OCI-LY7 (cell line): ENCODE measurements around the gene PCYT2. TPM values are rescaled to one million over a fixed set of nuclear protein-coding genes. Genes with fewer than 3 reads are reported as not detected.

Experiments
- BruUV-seq: library from RNA; stranded (reverse); fragments of 400-500 nt; replicated peaks from 2 replicates; lab custom pipeline; 2021; lab: Mats Ljungman, UMichigan
- CTCF ChIA-PET: fragments of 300-600 bp; sonication (Branson Sonifier 250); formaldehyde crosslinking; loops from one replicate; lab custom pipeline; 2022; ENCODE audit warnings: antibody characterized with exemption; ENCODE audit not compliant: unreplicated experiment; lab: Charles Lee
- POLR2A ChIA-PET: fragments of 300-600 bp; sonication (Branson Sonifier 250); formaldehyde crosslinking; loops from one replicate; lab custom pipeline; 2022; ENCODE audit warnings: antibody characterized with exemption; lab: Charles Lee
- DNase-seq: peaks from one replicate; pipeline ENCODE4 v3.0.0-alpha.2; 2015; ENCODE audit warnings: low spot score
- H2AFZ ChIP-seq: fragments of 200-600 bp; sonication (generic), shearing (Covaris generic); 2 replicates; pipeline ENCODE4 v1.6.1; 2014; ENCODE audit warnings: mild to moderate bottlenecking, antibody characterized with exemption, low read length, moderate library complexity
- H3K27ac ChIP-seq: fragments of 200-600 bp; sonication (generic); 2 replicates; pipeline ENCODE4 v1.5.1; 2014; ENCODE audit warnings: mixed run types, low read depth, mild to moderate bottlenecking, moderate library complexity, low read length, inconsistent platforms; ENCODE audit not compliant: poor library complexity, severe bottlenecking
- H3K36me3 ChIP-seq: fragments of 200-600 bp; sonication (generic); 2 replicates; pipeline ENCODE4 v1.6.1; 2014; ENCODE audit warnings: mild to moderate bottlenecking, antibody characterized with exemption, low read length, moderate library complexity, mixed read lengths; ENCODE audit not compliant: insufficient read depth
- H3K4me1 ChIP-seq: fragments of 200-600 bp; sonication (generic); 2 replicates; pipeline ENCODE4 v1.5.1; 2014; ENCODE audit warnings: mild to moderate bottlenecking, low read length; ENCODE audit not compliant: insufficient read depth, poor library complexity, severe bottlenecking
- H3K4me2 ChIP-seq: fragments of 200-600 bp; sonication (generic); 2 replicates; pipeline ENCODE4 v1.6.1; 2014; ENCODE audit warnings: mild to moderate bottlenecking, low read length
- H3K4me3 ChIP-seq: fragments of 200-600 bp; sonication (generic); 2 replicates; pipeline ENCODE4 v1.5.1; 2014; ENCODE audit warnings: mild to moderate bottlenecking, low read depth, low read length; ENCODE audit not compliant: poor library complexity, severe bottlenecking
- H3K79me2 ChIP-seq: fragments of 200-600 bp; sonication (generic); 2 replicates; pipeline ENCODE4 v1.6.1; 2016; ENCODE audit warnings: low read depth, mild to moderate bottlenecking, low read length, moderate library complexity, mixed read lengths; ENCODE audit not compliant: insufficient read depth
- H3K9me2 ChIP-seq: fragments of 200-600 bp; sonication (generic); 2 replicates; pipeline ENCODE4 v1.6.1; 2016; ENCODE audit warnings: mild to moderate bottlenecking, low read length, mixed read lengths; ENCODE audit not compliant: insufficient read depth
- H3K9me3 ChIP-seq: fragments of 200-600 bp; sonication (generic); 2 replicates; pipeline ENCODE4 v1.6.1; 2014; ENCODE audit warnings: mild to moderate bottlenecking, mixed run types, low read length, mixed read lengths
- H4K20me1 ChIP-seq: fragments of 200-600 bp; sonication (generic); 2 replicates; pipeline ENCODE4 v1.6.1; 2014; ENCODE audit warnings: mild to moderate bottlenecking, antibody characterized with exemption, low read length, moderate library complexity, mixed read lengths; ENCODE audit not compliant: insufficient read depth
- CTCF ChIP-seq: fragments of 200-600 bp; sonication (generic); conservative IDR thresholded peaks from 2 replicates; pipeline ENCODE4 v1.5.1; 2014; ENCODE audit warnings: mild to moderate bottlenecking, antibody characterized with exemption, low read length, moderate library complexity, mixed read lengths
- EZH2phosphoT487 ChIP-seq: fragments of 200-600 bp; sonication (generic); IDR thresholded peaks from 2 replicates; pipeline ENCODE4 v1.6.1; 2018; ENCODE audit warnings: low read depth, borderline replicate concordance, mild to moderate bottlenecking, mixed run types, antibody characterized with exemption, low read length, moderate library complexity, mixed read lengths
- intact Hi-C: fragments of 100-400 bp; cut with micrococcal nuclease; formaldehyde crosslinking; loops from one replicate; pipeline ENCODE4 v1.10.0; 2022; ENCODE audit not compliant: unreplicated experiment
- total RNA-seq, 2 experiments: library from RNA; depleted of rRNA in 1 of 2; stranded (reverse); fragments of >200 nt in 1 of 2; shearing (Covaris generic) in 1 of 2; gene quantifications; 2 replicates each; pipeline ENCODE4 v1.2.3, GENCODE V29; 2014 to 2022

The PCYT2 gene
- total RNA-seq, 2 experiments from 2014 or later, result 70.1 to 104 TPM

GRCh38 chr17:81927152-81927652 lies 16.0 kb upstream of the PCYT2 start:
- H3K27ac ChIP-seq, result peak overlapping the region; percentile 60
- H3K4me2 ChIP-seq, result peak overlapping the region; percentile 85
- H3K4me3 ChIP-seq, result peak overlapping the region; percentile 80
- TF ChIP-seq CTCF, result no peak
- no peak for TF ChIP-seq EZH2phosphoT487
- intact Hi-C loops, result loop anchor here (2.0 kb wide), 2 partner anchors 56 to 214 kb away; partner anchors contain the start of genes ARHGDIA and SLC25A10
- peak overlapping the region; percentile 0; the same call in 1 of the 2 replicates for H2AFZ ChIP-seq
- no peaks in the 10 kb centered on the region for H3K9me3 ChIP-seq
- no TSS peak for BruUV-seq
- H4K20me1 ChIP-seq, result no peaks in the 10 kb centered on the region
- no peaks in the 10 kb centered on the region for H3K9me2 ChIP-seq
- CTCF ChIA-PET, result interaction anchor here (0.6 kb wide), 1 partner anchor 224 kb away, joined by 4 read pairs; the partner anchor contains the start of gene MRPL12
- peaks cover 34% of the 10 kb centered on the region for H3K4me1 ChIP-seq
- DNase-seq, result peak; percentile 18
- H3K36me3 ChIP-seq, result peaks cover 7% of the 10 kb centered on the region; the same call in 1 of the 2 replicates
- peaks cover 37% of the 10 kb centered on the region for H3K79me2 ChIP-seq
- POLR2A ChIA-PET, result interaction anchor here (1.1 to 1.7 kb wide), 3 partner anchors 10 to 111 kb away, joined by 3 to 5 read pairs (median 4); partner anchors contain the start of gene DCXR

GRCh38 chr17:81926451-81927151 lies 15.4 kb upstream of the PCYT2 start:
- Histone ChIP-seq H3K79me2 (peaks cover 37% of the 10 kb centered on the region), H3K4me1 (peaks cover 34% of the 10 kb centered on the region)

More at GRCh38 chr17:81926451-81927151, 15.4 kb upstream of the PCYT2 start:
- BruUV-seq, result no TSS peak
- TF ChIP-seq CTCF (no peak), EZH2phosphoT487 (no peak)
- peaks cover 11% of the 10 kb centered on the region; the same call in 1 of the 2 replicates for H3K36me3 ChIP-seq
- H2AFZ ChIP-seq, result peak overlapping the region; percentile 0; the same call in 1 of the 2 replicates
- no peaks in the 10 kb centered on the region for H3K9me3 ChIP-seq
- CTCF ChIA-PET, result no interaction called here
- no peaks in the 10 kb centered on the region for H3K9me2 ChIP-seq
- H3K27ac ChIP-seq, result peak overlapping the region; percentile 60
- no peaks in the 10 kb centered on the region for H4K20me1 ChIP-seq
- peak overlapping the region; percentile 85 for H3K4me2 ChIP-seq
- H3K4me3 ChIP-seq, result peak overlapping the region; percentile 80
- peak; percentile 70 for DNase-seq
- POLR2A ChIA-PET, result interaction anchor here (0.8 to 2.5 kb wide), 4 partner anchors 10 to 173 kb away, joined by 3 to 8 read pairs (median 4); partner anchors contain the start of gene DCXR
- intact Hi-C loops, result loop anchor here (2.0 kb wide), 2 partner anchors 56 to 214 kb away; partner anchors contain the start of genes ARHGDIA and SLC25A10
